HG02885 (cell line): ENCODE results near the gene GID8.
"Not testable (repeated sequence)": the region's sequence is repeated elsewhere in the genome, so short reads cannot be mapped to it uniquely, and the experiment has no call there.

Experiments
- ATAC-seq: cut with Tn5 transposase; IDR thresholded peaks from one replicate; pipeline ENCODE4 v1.9.1; 2021; ENCODE audit warnings: mild to moderate bottlenecking; ENCODE audit not compliant: unreplicated experiment, poor library complexity

The GID8 gene

GRCh38 chr20:62955519-62956386 lies 17.8 kb downstream of the GID8 start:
- ATAC-seq, result no peak

- no peak for ATAC-seq
Measured at GRCh38 chr20:62956387-62957135, 18.6 kb downstream of the GID8 start.

- no peak for ATAC-seq
Measured at GRCh38 chr20:62957136-62958117, 19.5 kb downstream of the GID8 start.

- ATAC-seq, result no peak
Measured at GRCh38 chr20:62958388-62959100, 20.6 kb downstream of the GID8 start.

DNA sequence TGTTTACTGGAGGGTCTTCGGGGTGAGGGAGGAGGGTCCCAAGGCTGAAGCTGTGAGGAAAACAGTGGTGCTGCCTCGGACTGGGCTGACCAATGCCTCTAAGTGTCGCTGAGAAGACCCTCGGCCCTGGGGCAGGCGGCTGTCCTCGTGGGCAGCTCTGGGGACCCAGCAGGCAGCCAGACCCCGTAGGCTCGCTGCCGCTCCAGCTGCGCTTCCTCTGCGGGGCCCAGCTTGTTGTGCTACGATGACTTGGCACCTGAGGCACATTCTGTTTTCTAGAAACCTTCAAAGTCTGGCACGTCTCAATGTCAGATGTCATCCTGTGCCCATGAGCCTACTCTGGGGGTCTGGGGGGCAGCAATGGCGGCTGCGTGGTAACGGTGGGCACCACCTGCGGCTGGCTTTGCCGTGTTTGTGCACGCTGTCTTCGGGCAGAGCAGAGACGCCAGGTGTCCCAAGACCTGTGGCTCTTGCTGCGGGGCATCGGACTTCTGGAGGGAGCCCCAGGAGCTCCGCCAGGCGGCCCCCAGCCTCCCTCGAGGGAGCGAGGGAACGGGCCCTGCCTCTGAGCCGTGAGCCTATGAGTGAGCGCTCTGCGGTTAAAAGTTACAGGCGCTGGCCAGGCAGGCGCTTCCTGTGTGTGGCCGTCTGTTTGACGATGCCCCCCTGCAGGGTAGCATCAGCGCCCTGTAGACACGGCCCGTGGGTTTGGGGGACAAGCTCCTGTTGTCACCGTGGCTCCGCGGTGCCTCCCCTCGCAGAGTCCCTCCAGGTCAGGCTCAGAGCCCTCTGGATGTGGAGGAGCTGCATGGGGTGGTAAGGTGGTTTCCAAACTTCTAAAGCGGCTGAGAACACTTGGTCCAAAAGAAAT lies 21.4 kb downstream of the GID8 start:
- ATAC-seq, result no peak

DNA sequence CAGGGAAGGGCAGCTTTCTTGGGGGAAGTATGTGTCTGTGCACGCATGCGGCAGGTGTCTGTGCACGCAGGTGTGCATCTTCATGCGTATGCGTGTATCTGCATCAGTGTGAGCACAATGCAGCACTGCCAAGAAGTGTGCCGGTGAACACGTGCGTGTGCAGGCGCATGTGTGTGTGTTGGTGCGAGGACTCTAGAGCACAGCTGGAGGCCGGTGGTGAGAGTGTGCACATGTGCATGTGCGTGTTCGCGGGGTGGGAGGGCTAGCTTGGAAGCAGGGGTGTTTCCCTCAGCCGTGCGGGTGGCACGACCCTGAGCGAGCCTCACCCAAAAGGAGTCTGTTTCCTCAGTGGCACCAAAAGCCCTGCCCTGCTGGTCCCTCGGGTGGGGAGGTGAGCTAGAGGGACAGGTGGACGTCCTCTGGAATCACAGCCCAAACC lies 22.1 kb downstream of the GID8 start:
- no peak for ATAC-seq

GRCh38 chr20:62960446-62961309 lies 22.7 kb downstream of the GID8 start:
- not testable (repeated sequence) for ATAC-seq

GRCh38 chr20:62961310-62961783 lies 23.4 kb downstream of the GID8 start:
- no peak for ATAC-seq

GRCh38 chr20:62961799-62962198 lies 23.9 kb downstream of the GID8 start:
- ATAC-seq, result no peak

DNA sequence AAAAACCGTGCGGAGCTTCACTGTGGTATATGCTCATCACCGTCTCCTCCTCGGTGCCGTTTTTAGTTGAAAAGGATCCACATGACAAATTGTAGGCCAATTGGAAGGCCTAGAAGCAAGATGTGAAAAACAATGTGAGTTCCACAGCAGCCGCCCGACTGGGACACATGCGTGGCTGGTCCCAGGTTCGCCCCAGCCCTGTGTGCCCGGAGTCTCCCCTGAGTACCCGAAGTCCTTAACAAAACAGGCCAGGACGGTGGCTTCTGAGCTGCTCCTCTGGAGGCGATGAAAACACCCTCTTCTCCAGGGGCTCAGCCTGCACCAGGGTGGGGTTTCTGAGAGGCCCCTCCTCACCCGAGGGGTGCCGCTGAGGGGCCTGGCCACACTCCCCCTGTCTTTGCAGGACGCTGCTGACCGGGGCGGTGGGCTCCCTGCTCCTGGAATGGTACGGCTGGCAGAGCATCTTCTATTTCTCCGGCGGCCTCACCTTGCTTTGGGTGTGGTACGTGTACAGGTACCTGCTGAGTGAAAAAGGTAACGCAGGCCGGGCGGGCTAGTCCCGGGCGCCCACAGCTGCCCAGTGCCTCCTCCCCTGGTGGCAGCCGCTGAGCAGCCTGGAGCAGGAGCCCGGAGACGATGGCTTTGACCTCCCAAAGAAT lies 24.4 kb downstream of the GID8 start:
- no peak for ATAC-seq

DNA sequence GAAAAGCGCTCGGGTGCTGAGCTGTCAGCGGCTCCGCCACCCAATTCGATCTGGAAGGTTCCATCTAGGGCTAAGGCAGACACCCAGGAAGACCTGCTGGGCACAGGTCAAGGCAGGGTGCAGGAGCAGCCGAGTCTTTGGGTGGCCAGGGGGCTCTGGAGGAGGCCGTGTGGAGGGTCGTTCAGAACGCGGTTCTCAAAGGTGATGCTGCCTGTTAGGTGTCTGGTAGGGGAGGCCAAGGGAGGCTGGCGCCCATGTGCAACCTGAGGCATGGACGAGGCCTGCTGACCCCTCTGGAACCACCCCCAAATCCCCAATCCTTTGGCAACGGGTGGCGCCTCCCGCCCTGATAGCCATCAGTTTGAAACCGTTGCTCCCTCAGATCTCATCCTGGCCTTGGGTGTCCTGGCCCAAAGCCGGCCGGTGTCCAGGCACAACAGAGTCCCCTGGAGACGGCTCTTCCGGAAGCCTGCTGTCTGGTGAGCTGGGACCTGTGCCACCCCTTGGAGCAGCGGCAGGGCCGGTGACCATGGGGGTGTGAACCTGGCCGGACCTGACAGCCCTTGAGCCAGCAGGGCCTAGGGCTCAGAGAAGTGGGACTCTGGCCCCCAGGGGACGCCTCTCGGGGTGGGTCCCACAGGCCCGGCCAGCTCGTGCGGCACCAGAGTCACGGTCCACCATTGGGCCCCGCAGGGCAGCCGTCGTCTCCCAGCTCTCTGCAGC lies 25.1 kb downstream of the GID8 start:
- ATAC-seq, result no peak

DNA sequence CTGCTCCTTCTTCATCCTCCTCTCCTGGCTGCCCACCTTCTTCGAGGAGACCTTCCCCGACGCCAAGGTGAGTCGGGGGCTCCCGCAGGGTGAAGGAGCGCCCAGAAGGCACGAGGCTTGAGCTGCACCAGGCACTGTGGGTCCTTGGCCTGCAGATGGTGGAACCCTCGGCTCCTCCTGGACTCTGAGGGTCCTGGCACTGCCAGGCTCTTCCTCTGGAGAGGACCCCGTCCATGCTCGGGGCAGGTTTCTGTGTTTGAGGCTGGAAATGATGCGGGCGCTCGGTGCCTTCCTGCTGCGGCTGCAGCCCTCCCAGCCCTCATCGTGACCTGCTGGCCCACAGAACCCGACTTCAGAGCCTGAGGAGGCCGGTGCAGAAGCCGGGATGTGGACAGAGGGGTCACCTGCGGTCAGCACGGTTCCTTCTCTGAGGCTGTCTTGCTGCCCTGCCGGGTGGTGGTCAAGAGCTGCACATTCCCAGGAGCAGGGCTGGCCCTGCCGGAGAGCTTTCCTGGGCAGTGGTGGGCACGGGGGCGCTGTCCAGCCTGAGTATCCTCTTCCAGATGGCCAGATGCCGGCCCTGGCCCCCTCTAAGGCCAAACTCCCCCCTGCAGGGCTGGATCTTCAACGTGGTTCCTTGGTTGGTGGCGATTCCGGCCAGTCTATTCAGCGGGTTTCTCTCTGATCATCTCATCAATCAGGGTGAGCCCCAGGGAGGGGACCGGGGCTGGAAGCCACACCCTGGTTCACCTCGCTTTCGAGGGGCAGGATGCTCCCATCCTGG lies 25.9 kb downstream of the GID8 start:
- no peak for ATAC-seq

DNA sequence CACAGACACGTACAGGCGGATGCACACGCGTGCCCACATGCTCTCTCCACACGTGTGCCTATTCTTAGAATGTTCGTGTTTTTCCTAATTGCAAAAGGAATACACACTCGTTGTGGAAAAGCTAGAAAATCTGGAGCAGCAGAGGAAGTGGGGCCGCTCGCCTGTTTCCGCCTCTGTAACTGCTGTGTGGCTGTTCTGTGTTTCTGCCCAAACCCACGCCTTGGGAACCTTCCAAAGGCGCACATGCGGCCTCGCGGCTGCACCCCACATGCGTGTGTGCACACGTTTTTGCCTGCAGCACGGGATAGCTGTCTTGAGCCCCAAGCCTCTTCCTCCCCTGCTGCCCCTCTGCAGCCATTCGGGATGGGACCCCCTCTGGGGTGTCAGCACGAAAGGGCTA lies 26.8 kb downstream of the GID8 start:
- no peak for ATAC-seq

- ATAC-seq, result no peak
Measured at GRCh38 chr20:62965363-62965771, 27.4 kb downstream of the GID8 start.

DNA sequence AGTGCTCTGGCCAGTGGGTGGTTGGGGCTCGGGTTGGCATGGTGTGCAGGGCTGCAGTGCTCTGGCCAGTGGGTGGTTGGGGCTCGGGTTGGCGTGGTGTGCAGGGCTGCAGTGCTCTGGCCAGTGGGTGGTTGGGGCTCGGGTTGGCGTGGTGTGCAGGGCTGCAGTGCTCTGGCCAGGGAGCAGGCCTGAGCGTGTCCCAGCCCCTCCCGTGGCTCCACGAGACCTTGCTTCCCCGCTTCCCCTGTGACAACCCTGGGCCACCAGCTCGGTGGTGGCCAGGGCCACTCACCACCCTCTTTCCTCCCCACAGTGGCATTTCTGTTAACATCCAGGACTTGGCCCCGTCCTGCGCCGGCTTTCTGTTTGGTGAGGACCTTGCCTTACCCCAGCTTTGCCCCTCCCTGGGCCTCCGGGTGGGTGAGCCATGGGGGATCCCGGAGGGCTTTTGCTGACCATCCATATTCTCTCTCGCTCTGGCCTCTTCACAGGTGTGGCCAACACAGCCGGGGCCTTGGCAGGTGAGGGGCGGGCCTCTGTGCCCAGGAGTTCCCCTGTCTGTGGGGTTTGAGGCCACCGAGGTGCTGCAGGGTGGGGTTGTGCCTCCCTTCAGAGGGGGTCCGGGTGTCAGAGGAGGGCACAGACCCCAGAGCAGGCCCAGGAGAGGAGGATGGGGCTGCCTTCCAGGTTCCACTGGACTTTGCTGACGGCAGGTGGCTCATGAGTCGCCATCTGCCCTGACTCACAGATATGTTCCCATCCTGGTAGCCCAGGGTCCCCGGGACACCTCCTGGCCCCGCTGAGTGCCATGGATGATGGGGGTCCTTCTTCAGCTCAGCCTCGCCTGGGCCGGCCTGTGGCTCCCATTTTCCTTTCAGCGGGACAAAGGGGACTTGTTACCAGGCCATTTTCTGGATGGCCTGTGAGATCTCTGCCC lies 28.5 kb downstream of the GID8 start:
- ATAC-seq, result no peak
